Measurements from ENCODE around the gene KRT80.
A peak's percentile ranks its signal among the peaks of the same experiment; 100 is the strongest.

Gene KRT80

DNA sequence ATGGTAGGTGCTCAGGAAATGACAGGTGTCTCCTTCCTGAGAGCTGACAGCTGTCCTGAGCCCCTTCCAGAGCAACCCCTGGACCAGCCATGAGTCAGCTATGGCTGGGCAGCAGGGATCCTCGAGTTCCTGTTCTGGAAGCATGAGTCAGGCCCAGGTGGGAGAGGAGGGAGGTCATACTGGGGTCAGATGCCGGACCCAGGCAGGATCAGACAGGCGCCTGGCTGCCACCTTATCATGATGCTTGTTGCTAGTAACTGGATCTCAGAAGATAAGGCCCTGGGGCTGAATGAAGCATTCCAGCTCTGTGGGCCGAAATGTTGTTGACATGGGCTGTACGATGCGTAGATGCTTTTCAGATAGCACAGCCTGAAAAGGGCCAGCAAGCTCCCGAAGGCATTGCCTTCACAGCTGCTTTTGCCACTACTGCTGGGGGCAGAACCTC is 23.8 kb upstream of the KRT80 start:
- Histone ChIP-seq H3K27ac (peak overlapping the region in 1 of 2 donors; percentile 3), H3K4me3 (no peak overlapping the region)
- DNase-seq (ENCODE audit: low spot score), result no peak
- TF ChIP-seq, protein P1, sequence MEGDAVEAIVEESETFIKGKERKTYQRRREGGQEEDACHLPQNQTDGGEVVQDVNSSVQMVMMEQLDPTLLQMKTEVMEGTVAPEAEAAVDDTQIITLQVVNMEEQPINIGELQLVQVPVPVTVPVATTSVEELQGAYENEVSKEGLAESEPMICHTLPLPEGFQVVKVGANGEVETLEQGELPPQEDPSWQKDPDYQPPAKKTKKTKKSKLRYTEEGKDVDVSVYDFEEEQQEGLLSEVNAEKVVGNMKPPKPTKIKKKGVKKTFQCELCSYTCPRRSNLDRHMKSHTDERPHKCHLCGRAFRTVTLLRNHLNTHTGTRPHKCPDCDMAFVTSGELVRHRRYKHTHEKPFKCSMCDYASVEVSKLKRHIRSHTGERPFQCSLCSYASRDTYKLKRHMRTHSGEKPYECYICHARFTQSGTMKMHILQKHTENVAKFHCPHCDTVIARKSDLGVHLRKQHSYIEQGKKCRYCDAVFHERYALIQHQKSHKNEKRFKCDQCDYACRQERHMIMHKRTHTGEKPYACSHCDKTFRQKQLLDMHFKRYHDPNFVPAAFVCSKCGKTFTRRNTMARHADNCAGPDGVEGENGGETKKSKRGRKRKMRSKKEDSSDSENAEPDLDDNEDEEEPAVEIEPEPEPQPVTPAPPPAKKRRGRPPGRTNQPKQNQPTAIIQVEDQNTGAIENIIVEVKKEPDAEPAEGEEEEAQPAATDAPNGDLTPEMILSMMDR (IDR thresholded peaks at IDR 0.05), result no peak

DNA sequence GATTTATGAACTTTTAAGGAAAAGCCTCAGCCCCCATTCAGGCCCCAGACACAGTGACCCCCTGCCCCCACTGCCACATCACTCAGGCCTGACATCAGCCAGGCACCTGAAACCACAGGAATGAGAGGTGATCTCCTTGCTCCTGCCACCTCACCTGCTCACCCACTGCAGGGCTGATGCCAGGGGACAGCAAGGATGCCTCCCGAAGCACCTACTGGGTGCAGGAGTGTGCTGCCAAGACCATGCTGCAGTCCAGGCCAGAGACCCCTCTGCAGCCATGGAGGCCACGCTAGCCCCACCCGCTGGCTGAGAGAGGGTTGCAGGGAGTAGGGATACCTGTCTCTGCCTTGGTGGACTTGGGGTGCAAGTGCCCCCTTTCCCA is 22.6 kb upstream of the KRT80 start:
- TF ChIP-seq, protein P1 (IDR thresholded peaks at IDR 0.05), result no peak
- DNase-seq (ENCODE audit: low spot score), result no peak
- Histone ChIP-seq H3K4me3 (no peak overlapping the region), H3K27ac (no peak overlapping the region)

DNA sequence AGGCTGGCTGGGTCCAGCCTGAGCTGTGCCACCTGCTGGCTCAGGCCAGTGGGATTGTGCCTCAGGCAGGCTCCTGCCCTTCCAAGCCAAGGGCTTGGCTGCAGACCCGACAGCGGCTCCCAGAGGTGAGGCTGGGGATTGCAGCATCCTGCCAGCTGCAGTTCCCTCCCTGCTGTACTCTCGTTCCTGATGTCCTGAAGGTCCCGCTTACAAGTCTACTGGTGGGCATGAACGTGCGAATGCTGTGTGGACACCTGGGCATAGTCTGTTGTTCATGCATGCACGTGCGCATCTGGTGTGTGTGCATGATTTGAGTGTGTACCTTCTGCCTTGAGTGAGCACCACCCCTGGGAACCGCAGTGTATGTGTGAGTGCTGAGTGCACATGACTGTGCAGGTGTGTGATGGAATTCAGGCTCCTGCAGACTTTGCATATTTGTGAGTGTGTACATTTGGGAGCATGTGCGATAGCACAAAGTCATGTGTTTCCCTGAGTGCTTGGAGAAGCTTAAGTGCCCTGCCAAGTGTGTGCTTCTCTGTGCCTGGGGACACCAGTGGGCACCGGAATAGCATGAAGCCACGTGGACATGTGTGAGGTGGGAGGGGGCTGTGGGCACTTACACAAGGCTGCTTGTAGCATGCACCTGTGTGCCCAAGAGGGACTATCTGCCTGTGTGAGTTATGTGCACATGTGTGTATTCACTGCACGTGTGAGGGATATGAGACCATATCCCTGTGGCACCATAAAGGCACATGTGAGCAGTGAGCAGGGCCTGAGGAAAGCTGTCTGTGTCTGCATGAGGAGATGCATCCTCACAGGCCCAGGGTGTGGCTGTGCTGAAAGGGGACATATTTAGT is 22.0 kb upstream of the KRT80 start:
- TF ChIP-seq, protein P1 (IDR thresholded peaks at IDR 0.05), result peak; percentile 92
- no peak for DNase-seq (ENCODE audit: low spot score)
- no peak overlapping the region for H3K4me3 ChIP-seq
- no peak overlapping the region for H3K27ac ChIP-seq

DNA sequence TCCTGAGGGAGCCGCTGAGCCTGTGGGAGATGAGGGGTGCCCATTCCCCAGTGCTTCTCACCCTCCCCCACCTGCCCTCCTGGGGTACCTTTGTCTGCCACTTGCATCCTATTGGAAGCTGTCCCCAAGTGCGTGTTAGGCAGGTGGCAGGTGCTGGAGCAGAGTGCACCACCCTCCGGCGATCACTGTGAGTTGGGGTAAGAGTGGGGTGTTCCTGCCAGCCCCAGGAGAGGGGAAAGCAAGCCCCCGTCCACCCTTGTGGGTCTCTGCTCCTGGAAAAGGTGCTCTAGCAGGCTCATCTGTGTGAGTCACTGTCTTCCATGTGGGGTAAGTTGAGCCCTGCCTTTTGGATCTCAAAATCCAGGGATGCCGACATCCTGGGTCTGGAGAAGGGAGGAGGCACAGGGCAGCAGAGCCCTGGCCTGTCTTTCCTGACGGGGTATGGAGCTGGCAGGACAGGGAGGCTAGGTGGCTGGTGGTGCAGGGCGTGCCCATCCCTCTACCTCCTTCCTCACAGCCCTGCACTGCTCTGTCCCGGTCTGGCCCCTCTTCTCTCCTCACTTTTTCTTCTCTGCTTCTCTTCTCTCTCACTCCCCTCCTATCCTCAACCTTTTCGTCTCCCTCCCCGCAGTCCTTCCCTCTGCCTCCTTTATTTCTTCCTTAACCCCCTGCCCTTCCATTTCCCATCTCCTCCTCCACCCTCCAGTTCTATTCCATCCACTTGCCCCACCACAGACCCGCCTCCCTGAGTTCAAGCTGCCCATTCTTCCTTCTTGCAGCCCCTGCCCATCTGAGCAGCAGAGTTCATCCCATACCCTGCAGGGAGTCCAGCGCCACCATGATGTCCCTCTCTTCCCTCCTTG is 21.1 kb upstream of the KRT80 start:
- Histone ChIP-seq H3K4me3 (no peak overlapping the region), H3K27ac (no peak overlapping the region)
- TF ChIP-seq, protein P1 (IDR thresholded peaks at IDR 0.05), result no peak
- DNase-seq (ENCODE audit: low spot score), result no peak

DNA sequence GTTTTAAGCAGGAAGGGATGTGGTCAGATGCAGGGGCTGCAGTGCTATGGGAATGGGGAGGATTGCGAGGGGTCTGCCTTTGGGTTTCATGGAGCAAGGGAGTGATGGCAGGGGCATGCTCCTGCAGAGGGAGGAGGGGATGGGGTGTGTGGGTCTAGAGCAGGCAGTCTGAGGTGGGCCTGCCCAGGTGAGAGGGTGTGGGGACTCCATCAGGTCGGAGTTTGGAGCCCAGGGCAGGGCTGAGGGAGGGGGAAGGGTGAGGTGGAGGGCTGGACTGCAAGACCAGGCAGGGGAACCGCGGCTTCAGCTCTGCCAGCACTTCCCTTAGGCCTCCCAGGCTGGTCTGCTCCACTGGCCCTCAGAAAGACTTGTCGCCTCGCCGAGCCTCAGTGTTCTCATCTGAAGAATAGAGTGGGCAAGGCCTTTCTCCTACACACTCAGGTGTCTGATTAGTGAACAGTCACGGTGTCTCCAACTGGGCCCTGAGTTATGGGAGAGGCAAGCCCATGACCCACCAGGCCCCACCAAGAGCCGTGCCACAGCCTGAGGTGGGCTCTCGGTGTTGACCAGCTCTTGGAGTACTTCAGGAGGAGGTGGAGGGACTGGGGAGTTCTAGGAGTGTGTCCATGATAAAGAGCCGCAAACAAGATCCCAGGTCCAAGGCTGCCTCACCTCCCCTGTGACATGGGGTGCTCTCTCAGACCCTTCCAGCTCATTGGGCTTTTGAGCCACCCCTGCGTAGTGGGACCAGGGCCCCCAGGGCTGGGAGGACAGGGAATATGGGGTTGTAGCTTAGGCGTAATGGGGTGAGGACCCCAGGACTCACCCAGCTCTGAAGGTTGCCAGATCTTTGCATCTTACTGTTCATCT is 20.1 kb upstream of the KRT80 start:
- no peak for DNase-seq (ENCODE audit: low spot score)
- H3K27ac ChIP-seq, result no peak overlapping the region
- TF ChIP-seq, protein P1 (IDR thresholded peaks at IDR 0.05), result no peak
- no peak overlapping the region for H3K4me3 ChIP-seq

DNA sequence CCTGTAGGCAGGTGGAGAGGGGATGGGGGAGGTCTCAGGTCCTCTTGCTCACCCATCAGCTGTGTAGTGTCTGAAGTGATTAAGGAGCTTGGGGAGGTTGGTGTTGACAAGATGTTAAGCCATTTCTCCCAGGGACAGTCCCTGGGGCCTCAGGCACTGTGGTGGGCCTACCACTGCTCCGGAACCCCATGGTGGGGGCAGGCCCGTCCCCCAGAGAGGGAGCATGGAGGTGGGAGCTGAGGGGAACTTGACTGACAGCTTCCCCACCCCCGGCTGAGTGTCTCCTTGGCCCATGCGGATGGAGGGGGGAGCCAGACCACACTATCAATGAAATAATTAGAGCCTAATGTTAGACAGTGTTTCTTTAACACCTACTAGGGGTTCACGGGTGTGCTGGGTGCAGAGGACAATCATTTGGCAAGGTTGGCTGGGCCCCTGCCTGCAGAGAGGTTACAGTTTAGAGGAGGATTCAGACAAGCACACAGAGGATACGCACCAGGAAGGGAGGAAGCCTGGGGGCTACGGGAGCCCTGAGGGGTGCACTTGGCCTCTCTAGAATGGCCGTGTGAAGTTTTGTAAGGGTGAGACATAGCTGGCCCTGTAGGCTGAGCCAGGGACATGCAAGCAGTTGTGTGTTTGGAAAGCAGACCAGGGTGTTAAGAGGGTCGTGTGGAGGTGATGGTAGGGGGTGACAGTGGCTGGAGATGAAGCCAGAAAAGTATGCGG is 19.3 kb upstream of the KRT80 start:
- no peak overlapping the region for H3K4me3 ChIP-seq
- H3K27ac ChIP-seq, result no peak overlapping the region
- TF ChIP-seq, protein P1 (IDR thresholded peaks at IDR 0.05), result no peak
- DNase-seq (ENCODE audit: low spot score), result no peak

Data from coronary artery (tissue), 2 donors.